Subcutaneous preadipocyte (primary cell): ENCODE measurements around the gene CNTF. TPM values are rescaled to one million over a fixed set of nuclear protein-coding genes. Genes with fewer than 3 reads are reported as not detected.

Source experiments
- total RNA-seq: library from RNA; depleted of rRNA; stranded (reverse); fragments of >200 nt; gene quantifications from 2 replicates; pipeline ENCODE4 v1.2.3, GENCODE V29; 2012

The CNTF gene, protein sequence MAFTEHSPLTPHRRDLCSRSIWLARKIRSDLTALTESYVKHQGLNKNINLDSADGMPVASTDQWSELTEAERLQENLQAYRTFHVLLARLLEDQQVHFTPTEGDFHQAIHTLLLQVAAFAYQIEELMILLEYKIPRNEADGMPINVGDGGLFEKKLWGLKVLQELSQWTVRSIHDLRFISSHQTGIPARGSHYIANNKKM
- total RNA-seq, result 1.8 and 2.9 TPM in 2 replicates

DNA sequence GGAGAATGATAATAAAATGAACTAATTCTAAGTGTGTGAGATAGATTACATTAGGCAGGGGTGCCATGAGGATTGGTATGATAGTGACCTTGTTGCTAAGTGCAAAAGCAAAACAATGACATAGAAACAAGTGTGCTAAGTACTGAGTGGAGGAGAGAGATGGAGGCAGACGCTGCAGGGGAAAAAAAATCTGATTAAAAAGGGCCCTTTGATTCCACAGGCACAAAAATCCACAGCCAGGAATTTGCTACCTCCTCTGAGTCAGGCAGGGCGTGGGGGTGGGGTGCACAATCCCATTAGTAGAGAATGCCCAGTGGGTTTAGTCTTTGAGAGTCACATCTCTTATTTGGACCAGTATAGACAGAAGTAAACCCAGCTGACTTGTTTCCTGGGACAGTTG lies at the start of gene CNTF:
Gene CNTF, plus strand, starts transcription at position 322 of the 400 bp plus-strand sequence. CDS start 88 bp downstream, outside the sequence.

DNA sequence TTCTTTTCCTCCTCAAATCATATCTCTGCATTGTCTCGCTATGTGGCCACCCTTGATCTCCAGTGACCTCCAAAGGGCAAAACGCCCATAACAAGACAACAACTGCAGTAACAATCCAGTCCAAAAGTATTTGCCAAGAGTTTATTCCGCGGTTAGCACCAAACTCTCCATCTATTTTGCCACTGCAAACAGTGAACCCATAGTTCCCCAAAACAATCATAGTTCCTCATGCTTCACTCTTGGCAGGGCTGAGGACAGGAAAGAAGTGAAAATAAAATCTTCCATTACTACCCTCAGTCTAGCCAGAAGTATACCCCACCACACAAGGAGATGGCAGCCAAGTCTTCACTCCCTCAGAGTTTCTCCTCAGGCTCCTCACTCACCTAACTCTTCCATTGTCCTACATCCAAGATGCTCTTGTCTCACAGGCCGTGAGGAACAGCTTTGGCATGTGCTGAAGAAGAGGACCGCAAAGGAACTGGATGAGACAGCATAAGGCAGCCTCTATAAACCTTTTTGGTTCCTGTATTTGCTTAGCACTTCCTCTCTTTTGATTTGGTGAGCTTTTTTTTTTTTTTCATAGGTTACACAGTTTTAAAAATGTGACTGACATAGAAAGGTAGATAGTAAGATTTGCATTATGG lies 47.0 kb upstream of the CNTF start, which contains the start of gene LPXN:
Gene LPXN, minus strand, starts transcription at position 480 of the 644 bp plus-strand sequence. Its CDS starts 84 bp downstream, at position 396.

GRCh38 chr11:58578635-58579191 lies 43.8 kb upstream of the CNTF start, which contains the start of gene ZFP91:
TSS of gene ZFP91 (plus strand) at chr11:58579063. CDS start at chr11:58579282, 219 bp downstream.

Other genes with a start within 250 kb of the CNTF start
- gene OR5B3, start 215.8 kb upstream of the CNTF start, total RNA-seq, result not detected in 2 replicates
- not detected in 2 replicates for gene OR5B2, start 194.5 kb upstream of the CNTF start, total RNA-seq
- not detected in 2 replicates for gene OR5B12, start 180.4 kb upstream of the CNTF start, total RNA-seq
- gene OR5B21, start 114.6 kb upstream of the CNTF start, total RNA-seq, result not detected in 2 replicates
- gene LPXN, start 46.8 kb upstream of the CNTF start, total RNA-seq, result 24.3 and 38.5 TPM in 2 replicates
- 33.1 and 59.8 TPM in 2 replicates for gene ZFP91, start 43.6 kb upstream of the CNTF start, total RNA-seq
- not detected in 2 replicates for gene GLYAT, start 109.3 kb downstream of the CNTF start, total RNA-seq
- gene GLYATL2, start 222.0 kb downstream of the CNTF start, total RNA-seq, result 0.73 and 0.98 TPM in 2 replicates